GM18505 (cell line): ENCODE data around the gene PNPLA4.

Experiments
- ATAC-seq: cut with Tn5 transposase; IDR thresholded peaks from one replicate; pipeline ENCODE4 v1.9.1; 2021; ENCODE audit not compliant: unreplicated experiment
- POLR2A ChIP-seq: IDR thresholded peaks from 4 replicates; pipeline ENCODE4 v1.6.1; 2011; ENCODE audit warnings: borderline replicate concordance; ENCODE audit not compliant: insufficient read depth, insufficient read length; ENCODE audit errors: extremely low read depth

PNPLA4 gene

DNA sequence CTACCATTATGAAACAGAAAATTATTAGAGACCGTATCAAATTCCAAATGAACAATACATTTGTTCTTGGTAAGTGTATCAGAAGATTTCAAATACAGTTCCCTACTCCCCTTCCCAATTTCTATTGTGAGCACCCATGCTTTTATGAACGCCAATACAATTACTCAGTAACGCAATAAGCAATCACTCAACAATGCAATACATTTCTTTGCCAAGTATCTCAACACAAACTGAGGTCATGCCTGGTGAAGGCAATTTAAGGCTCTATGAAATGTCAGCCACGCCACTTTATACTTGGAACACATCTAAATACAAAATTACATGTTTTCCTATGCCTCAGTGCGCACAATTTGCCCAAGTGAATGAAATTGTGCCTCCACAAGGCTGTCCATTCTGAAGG, 712 bp downstream of the PNPLA4 start:
- no peak for ATAC-seq
- TF ChIP-seq POLR2A, result no peak

- TF ChIP-seq POLR2A, result no peak
- peak; percentile 26 for ATAC-seq
Measured at GRCh38 chrX:7925867-7926472, 1.2 kb downstream of the PNPLA4 start.

DNA sequence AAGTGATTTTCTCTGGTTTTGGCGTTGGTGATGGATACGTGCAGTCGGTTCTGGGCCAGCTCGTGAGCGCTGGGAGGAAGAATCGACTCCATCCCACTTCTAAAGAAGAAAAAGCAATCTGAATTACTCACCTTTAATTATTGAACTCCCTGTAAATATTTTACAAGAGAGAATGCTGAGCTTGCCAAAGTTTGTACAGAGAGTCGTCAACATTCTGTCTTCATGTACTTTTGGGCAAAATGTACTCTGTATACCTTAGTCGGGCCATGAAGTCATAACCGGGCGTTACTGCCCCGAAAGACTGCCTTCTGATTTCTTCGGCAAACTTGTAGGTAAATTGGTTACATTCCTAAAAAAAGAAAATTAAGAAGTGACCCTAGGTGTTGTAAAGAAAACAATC, 5.5 kb downstream of the PNPLA4 start:
- TF ChIP-seq POLR2A, result no peak
- ATAC-seq, result no peak

- TF ChIP-seq POLR2A, result no peak
- no peak for ATAC-seq
Measured at GRCh38 chrX:7908821-7909220, 18.4 kb downstream of the PNPLA4 start.

DNA sequence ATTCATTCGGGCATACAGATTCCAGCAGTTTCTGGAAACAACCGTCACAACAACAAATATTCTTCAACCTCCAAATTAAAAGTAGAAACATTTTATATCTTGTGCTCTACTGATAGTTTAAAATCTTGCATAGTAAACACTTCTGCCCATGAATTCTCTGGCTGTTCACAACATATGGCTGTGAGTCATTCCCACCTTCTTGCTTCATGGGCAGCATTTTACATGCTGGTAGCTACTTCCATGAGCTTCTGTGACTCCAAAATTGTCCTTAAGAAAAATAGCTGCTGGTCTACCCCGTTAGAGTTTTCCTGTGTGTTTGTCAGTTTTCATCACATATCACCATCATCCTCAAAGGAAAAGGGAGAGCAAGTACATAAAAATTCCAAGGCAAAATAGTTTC, 22.7 kb downstream of the PNPLA4 start:
- TF ChIP-seq POLR2A, result no peak
- ATAC-seq, result no peak

- no peak for ATAC-seq
- no peak for TF ChIP-seq POLR2A
Measured at GRCh38 chrX:7891928-7892327, 35.3 kb downstream of the PNPLA4 start.

DNA sequence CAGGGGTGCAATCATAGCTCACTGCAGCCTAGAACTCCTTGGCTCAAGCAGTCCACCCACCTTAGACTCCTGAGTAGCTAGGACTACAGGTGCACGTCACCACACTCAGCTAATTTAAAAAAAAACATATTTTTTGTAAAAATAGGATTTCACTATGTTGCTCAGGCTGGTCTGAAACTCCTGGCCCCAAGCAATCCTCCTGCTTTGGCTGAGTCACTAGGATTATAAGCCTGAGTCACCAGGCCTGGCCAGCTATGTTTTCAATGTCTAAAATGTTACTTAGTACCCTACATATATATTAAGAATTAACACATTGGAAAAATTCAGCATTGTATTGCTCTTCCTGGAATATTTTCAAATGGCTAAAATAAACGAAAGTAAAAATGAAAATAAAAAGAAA, 37.5 kb downstream of the PNPLA4 start:
- no peak for TF ChIP-seq POLR2A
- no peak for ATAC-seq

DNA sequence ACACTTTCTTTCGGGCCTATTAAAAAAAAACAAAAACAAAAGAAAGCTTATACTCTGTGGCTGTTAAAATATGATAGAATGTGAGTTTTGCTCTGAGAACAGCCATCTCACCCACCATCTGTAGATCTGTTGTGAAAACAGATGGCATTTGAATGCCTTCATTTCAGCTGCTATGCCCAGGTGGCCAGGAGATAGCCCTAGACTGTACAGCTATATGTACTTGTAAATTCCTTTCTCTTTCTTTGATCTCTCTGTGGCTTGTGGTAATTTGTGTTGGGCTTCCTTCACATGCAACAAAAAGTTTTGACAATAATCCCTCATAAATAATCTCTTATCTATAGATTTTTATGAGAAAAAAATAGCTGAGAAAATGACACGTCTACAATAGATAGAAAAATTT, 38.1 kb downstream of the PNPLA4 start:
- no peak for TF ChIP-seq POLR2A
- ATAC-seq, result no peak

- ATAC-seq, result no peak
- TF ChIP-seq POLR2A, result no peak
Measured at GRCh38 chrX:7876957-7877356, 50.3 kb downstream of the PNPLA4 start.

- TF ChIP-seq POLR2A, result no peak
- ATAC-seq, result no peak
Measured at GRCh38 chrX:7872042-7872441, 55.2 kb downstream of the PNPLA4 start.

GRCh38 chrX:7852166-7852565, 75.0 kb downstream of the PNPLA4 start:
- no peak for ATAC-seq
- TF ChIP-seq POLR2A, result no peak
